Body of pancreas (tissue), 2 donors: ENCODE results near the gene THOC5. TPM values are rescaled to one million over a fixed set of nuclear protein-coding genes. Genes with fewer than 3 reads are reported as not detected.

Experiments
- total RNA-seq, 2 donors: library from RNA; depleted of rRNA; stranded (reverse); fragments of >200 nt; gene quantifications; one replicate each; pipeline ENCODE4 v1.1.0, GENCODE V29; 2016

Gene THOC5
- total RNA-seq, 2 donors from 2014 or later, result 20.0 to 29.0 TPM

Other genes starting within 250 kb of the THOC5 start
- gene GAS2L1, start 247.1 kb downstream of the THOC5 start, total RNA-seq, result 10 to 100 TPM; 15.8 to 19.2 TPM
- gene RASL10A, start 238.1 kb downstream of the THOC5 start, total RNA-seq, result under 1 TPM in 1 of 2 donors, not detected in 1; 0.78 TPM
- gene AP1B1, start 165.2 kb downstream of the THOC5 start, total RNA-seq, result 10 to 100 TPM; 45.5 to 66.9 TPM
- gene RFPL1, start 115.2 kb downstream of the THOC5 start, total RNA-seq, result not detected
- gene NEFH, start 73.5 kb downstream of the THOC5 start, total RNA-seq, result under 1 TPM; 0.33 to 0.52 TPM
- gene NIPSNAP1, start 27.4 kb upstream of the THOC5 start, total RNA-seq, result 10 to 100 TPM in 1 of 2 donors, 1 to 10 TPM in 1; 9.2 to 25.4 TPM
- 10 to 100 TPM; 21.4 to 26.5 TPM for gene NF2, start 49.9 kb upstream of the THOC5 start, total RNA-seq
- gene CABP7, start 166.2 kb upstream of the THOC5 start, total RNA-seq, result 1 to 10 TPM in 1 of 2 donors, under 1 TPM in 1; 0.78 to 2.6 TPM
- gene ZMAT5, start 213.2 kb upstream of the THOC5 start, total RNA-seq, result 1 to 10 TPM; 9.1 to 9.9 TPM
- 10 to 100 TPM; 21.0 to 27.4 TPM for gene UQCR10, start 213.6 kb upstream of the THOC5 start, total RNA-seq